HepG2 (cell line): ENCODE measurements around the gene ESPNL. TPM values are rescaled to one million over a fixed set of nuclear protein-coding genes. Genes with fewer than 3 reads are reported as not detected.

Experiments used
- ATF7-NPFF ChIP-seq: sonication (generic); formaldehyde crosslinking; IDR thresholded peaks from 2 replicates; pipeline ENCODE4 v1.8.1; 2023; ENCODE audit warnings: mild to moderate bottlenecking, low read depth, missing genetic modification reagents, moderate library complexity
- ATM ChIP-seq: fragments of 450-650 bp; IDR thresholded peaks from 2 replicates; pipeline ENCODE4 v1.7.1; 2017; ENCODE audit warnings: mild to moderate bottlenecking, borderline replicate concordance
- CENPT ChIP-seq: sonication (generic); formaldehyde crosslinking; IDR thresholded peaks from 2 replicates; pipeline ENCODE4 v1.8.0; 2022; ENCODE audit warnings: low read depth, mild to moderate bottlenecking, moderate library complexity, missing genetic modification reagents
- ELF1 ChIP-seq: sonication (generic); formaldehyde crosslinking; IDR thresholded peaks from 2 replicates; pipeline ENCODE4 v1.4.0; 2020; ENCODE audit warnings: missing genetic modification reagents
- FOXJ3 ChIP-seq: sonication (generic); formaldehyde crosslinking; IDR thresholded peaks from 2 replicates; pipeline ENCODE4 v1.4.0; 2020; ENCODE audit warnings: missing genetic modification reagents, mild to moderate bottlenecking, borderline replicate concordance
- HMG20A ChIP-seq: IDR thresholded peaks from 2 replicates; pipeline ENCODE4 v1.6.1; 2016; ENCODE audit warnings: borderline replicate concordance
- MIER2 ChIP-seq: IDR thresholded peaks from 2 replicates; pipeline ENCODE4 v1.6.1; 2016; ENCODE audit warnings: missing biosample characterization, missing genetic modification reagents
- TAF1 ChIP-seq: sonication (generic); formaldehyde crosslinking; IDR thresholded peaks from 2 replicates; pipeline ENCODE4 v1.4.0; 2020; ENCODE audit warnings: missing genetic modification reagents
- TBP ChIP-seq: sonication (generic); formaldehyde crosslinking; IDR thresholded peaks from 2 replicates; pipeline ENCODE4 v1.5.0; 2020; ENCODE audit warnings: missing genetic modification reagents
- YY1 ChIP-seq: IDR thresholded peaks from 2 replicates; pipeline ENCODE4 v1.6.1; 2011; ENCODE audit warnings: low read length, low read depth, moderate library complexity, mild to moderate bottlenecking; ENCODE audit not compliant: insufficient read depth, insufficient replicate concordance
- ZNF121 ChIP-seq: sonication (generic); formaldehyde crosslinking; IDR thresholded peaks from 2 replicates; pipeline ENCODE4 v1.5.0; 2020; ENCODE audit warnings: mild to moderate bottlenecking, missing genetic modification reagents
- ZNF350 ChIP-seq: sonication (generic); formaldehyde crosslinking; IDR thresholded peaks from 2 replicates; pipeline ENCODE4 v1.4.0; 2020; ENCODE audit warnings: mild to moderate bottlenecking, low read depth, missing genetic modification reagents, borderline replicate concordance
- polyA plus RNA-seq, 8 experiments: library from polyadenylated mRNA; depleted of rRNA in 3 of 8; stranded (reverse) in 7 of 8; unstranded in 1 of 8; fragments of >200 nt; fragmentation: Illumina TruSeq in 4 of 8; extraction: Trizol in 4 of 8; gene quantifications; 2 replicates each; pipeline versions ENCODE4 v1.2.1 to v1.2.3, GENCODE V29; 2011 to 2016; ENCODE audit warnings: low read depth in 4 of 8, missing spikeins in 1 of 8, mixed read lengths in 1 of 8; ENCODE audit not compliant: insufficient read depth in 1 of 8
- total RNA-seq, 5 experiments: library from RNA; depleted of rRNA; stranded (reverse); fragments of >200 nt; fragmentation: Illumina TruSeq; extraction: Trizol; gene quantifications; 2 replicates each; pipeline ENCODE4 v1.2.3, GENCODE V29; 2016; ENCODE audit warnings: low read depth in 1 of 5
- TF ChIP-seq, protein P1 (sequence below): sonication (generic); formaldehyde crosslinking; IDR thresholded peaks from 2 replicates; pipeline ENCODE4 v1.4.0; 2020; ENCODE audit warnings: missing genetic modification reagents, borderline replicate concordance
- TF ChIP-seq, protein P2 (sequence below): sonication (generic); formaldehyde crosslinking; IDR thresholded peaks from 2 replicates; pipeline ENCODE4 v1.4.0; 2020; ENCODE audit warnings: mild to moderate bottlenecking, missing genetic modification reagents, borderline replicate concordance
- TF ChIP-seq, protein P3 (sequence below): sonication (generic); formaldehyde crosslinking; IDR thresholded peaks from 2 replicates; pipeline ENCODE4 v1.5.0; 2020; ENCODE audit warnings: missing genetic modification reagents
- TF ChIP-seq, protein P4 (sequence below): sonication (generic); formaldehyde crosslinking; IDR thresholded peaks from 2 replicates; pipeline ENCODE4 v1.9.0; 2022; ENCODE audit warnings: low read depth, missing genetic modification reagents

Gene ESPNL
- total and polyA plus RNA-seq, 2 of the 13 experiments (the other 11 are each of a cell fraction or from before 2014, with no cell fraction given) = 0.45 to 0.80 TPM

DNA sequence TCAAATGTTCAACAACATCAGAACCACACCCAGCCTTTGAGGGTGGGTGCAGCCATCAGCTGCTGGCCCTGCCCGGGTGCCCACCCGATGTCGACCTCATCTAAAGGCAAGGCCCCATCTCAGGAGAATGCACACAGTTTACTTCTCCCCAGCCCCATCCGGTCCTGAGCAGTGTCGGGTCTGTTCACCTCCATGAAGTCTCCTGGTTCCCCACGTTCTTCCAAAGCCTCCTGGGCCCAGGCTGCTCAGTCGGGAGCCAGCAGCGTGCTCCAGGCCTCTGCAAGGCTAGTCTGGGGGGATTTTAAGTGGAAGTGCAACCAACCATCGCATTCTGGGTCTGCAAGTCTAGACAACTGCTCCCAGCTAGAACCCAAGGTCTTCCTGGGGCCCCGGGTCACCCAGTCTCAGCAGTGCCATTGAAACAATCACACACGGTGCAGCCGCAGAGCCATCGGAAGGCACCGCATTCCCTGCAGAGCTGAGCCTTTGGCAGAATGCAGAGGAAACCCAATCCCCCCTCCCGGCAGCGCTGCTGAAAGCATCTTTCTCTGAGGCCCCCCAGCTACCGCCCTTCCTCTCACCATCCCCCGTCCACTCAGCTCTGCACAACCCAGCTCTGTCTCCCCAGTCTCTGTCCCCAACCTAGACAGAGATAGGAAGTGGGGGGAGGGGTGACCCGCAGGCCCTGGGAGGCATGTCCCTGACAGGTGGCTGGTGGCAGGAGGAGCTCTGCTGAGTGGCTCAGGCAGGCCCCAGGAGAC is 8.5 kb downstream of the ESPNL start (continued):
- TF ChIP-seq, protein P1, sequence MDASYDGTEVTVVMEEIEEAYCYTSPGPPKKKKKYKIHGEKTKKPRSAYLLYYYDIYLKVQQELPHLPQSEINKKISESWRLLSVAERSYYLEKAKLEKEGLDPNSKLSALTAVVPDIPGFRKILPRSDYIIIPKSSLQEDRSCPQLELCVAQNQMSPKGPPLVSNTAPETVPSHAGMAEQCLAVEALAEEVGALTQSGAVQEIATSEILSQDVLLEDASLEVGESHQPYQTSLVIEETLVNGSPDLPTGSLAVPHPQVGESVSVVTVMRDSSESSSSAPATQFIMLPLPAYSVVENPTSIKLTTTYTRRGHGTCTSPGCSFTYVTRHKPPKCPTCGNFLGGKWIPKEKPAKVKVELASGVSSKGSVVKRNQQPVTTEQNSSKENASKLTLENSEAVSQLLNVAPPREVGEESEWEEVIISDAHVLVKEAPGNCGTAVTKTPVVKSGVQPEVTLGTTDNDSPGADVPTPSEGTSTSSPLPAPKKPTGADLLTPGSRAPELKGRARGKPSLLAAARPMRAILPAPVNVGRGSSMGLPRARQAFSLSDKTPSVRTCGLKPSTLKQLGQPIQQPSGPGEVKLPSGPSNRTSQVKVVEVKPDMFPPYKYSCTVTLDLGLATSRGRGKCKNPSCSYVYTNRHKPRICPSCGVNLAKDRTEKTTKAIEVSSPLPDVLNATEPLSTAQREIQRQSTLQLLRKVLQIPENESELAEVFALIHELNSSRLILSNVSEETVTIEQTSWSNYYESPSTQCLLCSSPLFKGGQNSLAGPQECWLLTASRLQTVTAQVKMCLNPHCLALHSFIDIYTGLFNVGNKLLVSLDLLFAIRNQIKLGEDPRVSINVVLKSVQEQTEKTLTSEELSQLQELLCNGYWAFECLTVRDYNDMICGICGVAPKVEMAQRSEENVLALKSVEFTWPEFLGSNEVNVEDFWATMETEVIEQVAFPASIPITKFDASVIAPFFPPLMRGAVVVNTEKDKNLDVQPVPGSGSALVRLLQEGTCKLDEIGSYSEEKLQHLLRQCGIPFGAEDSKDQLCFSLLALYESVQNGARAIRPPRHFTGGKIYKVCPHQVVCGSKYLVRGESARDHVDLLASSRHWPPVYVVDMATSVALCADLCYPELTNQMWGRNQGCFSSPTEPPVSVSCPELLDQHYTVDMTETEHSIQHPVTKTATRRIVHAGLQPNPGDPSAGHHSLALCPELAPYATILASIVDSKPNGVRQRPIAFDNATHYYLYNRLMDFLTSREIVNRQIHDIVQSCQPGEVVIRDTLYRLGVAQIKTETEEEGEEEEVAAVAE (CRISPR knock-in tag) = no peak
- no peak for TF ChIP-seq HMG20A (CRISPR knock-in tag)
- no peak for TF ChIP-seq ZNF121 (CRISPR knock-in tag)
- no peak for TF ChIP-seq FOXJ3
- TF ChIP-seq, protein P2, sequence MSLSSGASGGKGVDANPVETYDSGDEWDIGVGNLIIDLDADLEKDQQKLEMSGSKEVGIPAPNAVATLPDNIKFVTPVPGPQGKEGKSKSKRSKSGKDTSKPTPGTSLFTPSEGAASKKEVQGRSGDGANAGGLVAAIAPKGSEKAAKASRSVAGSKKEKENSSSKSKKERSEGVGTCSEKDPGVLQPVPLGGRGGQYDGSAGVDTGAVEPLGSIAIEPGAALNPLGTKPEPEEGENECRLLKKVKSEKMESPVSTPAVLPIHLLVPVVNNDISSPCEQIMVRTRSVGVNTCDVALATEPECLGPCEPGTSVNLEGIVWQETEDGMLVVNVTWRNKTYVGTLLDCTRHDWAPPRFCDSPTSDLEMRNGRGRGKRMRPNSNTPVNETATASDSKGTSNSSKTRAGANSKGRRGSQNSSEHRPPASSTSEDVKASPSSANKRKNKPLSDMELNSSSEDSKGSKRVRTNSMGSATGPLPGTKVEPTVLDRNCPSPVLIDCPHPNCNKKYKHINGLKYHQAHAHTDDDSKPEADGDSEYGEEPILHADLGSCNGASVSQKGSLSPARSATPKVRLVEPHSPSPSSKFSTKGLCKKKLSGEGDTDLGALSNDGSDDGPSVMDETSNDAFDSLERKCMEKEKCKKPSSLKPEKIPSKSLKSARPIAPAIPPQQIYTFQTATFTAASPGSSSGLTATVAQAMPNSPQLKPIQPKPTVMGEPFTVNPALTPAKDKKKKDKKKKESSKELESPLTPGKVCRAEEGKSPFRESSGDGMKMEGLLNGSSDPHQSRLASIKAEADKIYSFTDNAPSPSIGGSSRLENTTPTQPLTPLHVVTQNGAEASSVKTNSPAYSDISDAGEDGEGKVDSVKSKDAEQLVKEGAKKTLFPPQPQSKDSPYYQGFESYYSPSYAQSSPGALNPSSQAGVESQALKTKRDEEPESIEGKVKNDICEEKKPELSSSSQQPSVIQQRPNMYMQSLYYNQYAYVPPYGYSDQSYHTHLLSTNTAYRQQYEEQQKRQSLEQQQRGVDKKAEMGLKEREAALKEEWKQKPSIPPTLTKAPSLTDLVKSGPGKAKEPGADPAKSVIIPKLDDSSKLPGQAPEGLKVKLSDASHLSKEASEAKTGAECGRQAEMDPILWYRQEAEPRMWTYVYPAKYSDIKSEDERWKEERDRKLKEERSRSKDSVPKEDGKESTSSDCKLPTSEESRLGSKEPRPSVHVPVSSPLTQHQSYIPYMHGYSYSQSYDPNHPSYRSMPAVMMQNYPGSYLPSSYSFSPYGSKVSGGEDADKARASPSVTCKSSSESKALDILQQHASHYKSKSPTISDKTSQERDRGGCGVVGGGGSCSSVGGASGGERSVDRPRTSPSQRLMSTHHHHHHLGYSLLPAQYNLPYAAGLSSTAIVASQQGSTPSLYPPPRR (CRISPR knock-in tag) = no peak
- TF ChIP-seq, protein P3, sequence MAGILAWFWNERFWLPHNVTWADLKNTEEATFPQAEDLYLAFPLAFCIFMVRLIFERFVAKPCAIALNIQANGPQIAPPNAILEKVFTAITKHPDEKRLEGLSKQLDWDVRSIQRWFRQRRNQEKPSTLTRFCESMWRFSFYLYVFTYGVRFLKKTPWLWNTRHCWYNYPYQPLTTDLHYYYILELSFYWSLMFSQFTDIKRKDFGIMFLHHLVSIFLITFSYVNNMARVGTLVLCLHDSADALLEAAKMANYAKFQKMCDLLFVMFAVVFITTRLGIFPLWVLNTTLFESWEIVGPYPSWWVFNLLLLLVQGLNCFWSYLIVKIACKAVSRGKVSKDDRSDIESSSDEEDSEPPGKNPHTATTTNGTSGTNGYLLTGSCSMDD = no peak
- TF ChIP-seq, protein P4, sequence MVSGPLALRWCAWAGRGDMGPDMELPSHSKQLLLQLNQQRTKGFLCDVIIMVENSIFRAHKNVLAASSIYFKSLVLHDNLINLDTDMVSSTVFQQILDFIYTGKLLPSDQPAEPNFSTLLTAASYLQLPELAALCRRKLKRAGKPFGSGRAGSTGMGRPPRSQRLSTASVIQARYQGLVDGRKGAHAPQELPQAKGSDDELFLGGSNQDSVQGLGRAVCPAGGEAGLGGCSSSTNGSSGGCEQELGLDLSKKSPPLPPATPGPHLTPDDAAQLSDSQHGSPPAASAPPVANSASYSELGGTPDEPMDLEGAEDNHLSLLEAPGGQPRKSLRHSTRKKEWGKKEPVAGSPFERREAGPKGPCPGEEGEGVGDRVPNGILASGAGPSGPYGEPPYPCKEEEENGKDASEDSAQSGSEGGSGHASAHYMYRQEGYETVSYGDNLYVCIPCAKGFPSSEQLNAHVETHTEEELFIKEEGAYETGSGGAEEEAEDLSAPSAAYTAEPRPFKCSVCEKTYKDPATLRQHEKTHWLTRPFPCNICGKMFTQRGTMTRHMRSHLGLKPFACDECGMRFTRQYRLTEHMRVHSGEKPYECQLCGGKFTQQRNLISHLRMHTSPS = no peak
- TF ChIP-seq YY1 = no peak
- no peak for TF ChIP-seq MIER2 (CRISPR knock-in tag)
- TF ChIP-seq TAF1 = no peak
- no peak for TF ChIP-seq ZNF350 (CRISPR knock-in tag)
- no peak for TF ChIP-seq TBP (CRISPR knock-in tag)
- TF ChIP-seq ATF7-NPFF (CRISPR knock-in tag) = no peak
- no peak for TF ChIP-seq ELF1 (CRISPR knock-in tag)
- no peak for TF ChIP-seq ATM
- no peak for TF ChIP-seq CENPT (CRISPR knock-in tag)
